CD14-positive monocyte (primary cell): ENCODE data around the gene LRSAM1. TPM values are rescaled to one million over a fixed set of nuclear protein-coding genes. Genes with fewer than 3 reads are reported as not detected.

Experiments used
- DNase-seq, 3 donors: peaks; one replicate each; pipeline ENCODE4 v3.0.0-alpha.2; 2011 to 2022
- H2AFZ ChIP-seq: 2 replicates; pipeline ENCODE4 v1.6.0; 2012; ENCODE audit warnings: mild to moderate bottlenecking, low read depth, low read length, inconsistent platforms; ENCODE audit not compliant: insufficient read depth, poor library complexity, severe bottlenecking
- H3K27ac ChIP-seq, 2 donors: 1 replicate in 1 of 2; 2 replicates in 1 of 2; pipeline ENCODE4 v1.5.1; 2012 to 2013; ENCODE audit warnings: low read length in 2 of 2, control low read depth in 1 of 2, inconsistent platforms in 1 of 2, low read depth in 1 of 2, mild to moderate bottlenecking in 1 of 2
- H3K27me3 ChIP-seq, 2 donors: one replicate each; pipeline versions ENCODE4 v1.6.0 to v1.6.1; 2011 to 2013; ENCODE audit warnings: low read length in 2 of 2; ENCODE audit not compliant: control insufficient read depth in 2 of 2, insufficient read depth in 2 of 2
- H3K36me3 ChIP-seq, 2 donors: replicated peaks in 1 of 2; 1 replicate in 1 of 2; 2 replicates in 1 of 2; pipeline versions ENCODE4 v1.5.1 to v1.6.1; 2012 to 2013; ENCODE audit warnings: low read length in 2 of 2, control low read depth in 1 of 2, inconsistent platforms in 1 of 2, mild to moderate bottlenecking in 1 of 2; ENCODE audit not compliant: insufficient read depth in 2 of 2, control insufficient read depth in 1 of 2
- H3K4me1 ChIP-seq, 2 donors: 1 replicate in 1 of 2; 2 replicates in 1 of 2; pipeline versions ENCODE4 v1.5.1 to v1.6.1; 2012 to 2013; ENCODE audit warnings: low read length in 2 of 2, control low read depth in 1 of 2, inconsistent platforms in 1 of 2, mild to moderate bottlenecking in 1 of 2, moderate library complexity in 1 of 2; ENCODE audit not compliant: insufficient read depth in 2 of 2, control insufficient read depth in 1 of 2
- H3K4me2 ChIP-seq: replicated peaks from 2 replicates; pipeline ENCODE3; 2012; ENCODE audit warnings: low read length, moderate library complexity, mild to moderate bottlenecking; ENCODE audit not compliant: poor library complexity, severe bottlenecking; ENCODE audit errors: extremely low read depth
- H3K4me3 ChIP-seq, 3 experiments: fragments of 200-600 bp in 1 of 3; sonication (generic) in 1 of 3; replicated peaks in 1 of 3; 1 replicate in 2 of 3; 2 replicates in 1 of 3; pipeline ENCODE4 v1.5.1; 2011 to 2013; ENCODE audit warnings: low read length in 3 of 3, mild to moderate bottlenecking in 3 of 3, control low read depth in 2 of 3, low read depth in 2 of 3, inconsistent platforms in 1 of 3, moderate library complexity in 1 of 3
- H3K79me2 ChIP-seq: 2 replicates; pipeline ENCODE4 v1.6.0; 2012; ENCODE audit warnings: mild to moderate bottlenecking, control low read depth, inconsistent platforms, low read length, moderate library complexity; ENCODE audit not compliant: insufficient read depth
- H3K9ac ChIP-seq: 2 replicates; pipeline ENCODE4 v1.6.0; 2017; ENCODE audit warnings: low read length, mild to moderate bottlenecking; ENCODE audit not compliant: insufficient read depth, poor library complexity, severe bottlenecking
- H3K9me3 ChIP-seq, 2 donors: replicated peaks in 1 of 2; 1 replicate in 1 of 2; 2 replicates in 1 of 2; pipeline versions ENCODE4 v1.5.1 to v1.6.1; 2012 to 2013; ENCODE audit warnings: low read length in 2 of 2, control low read depth in 1 of 2; ENCODE audit not compliant: control insufficient read depth in 1 of 2, insufficient read depth in 1 of 2
- H4K20me1 ChIP-seq: 2 replicates; pipeline ENCODE4 v1.6.0; 2012; ENCODE audit warnings: mild to moderate bottlenecking, low read length, control low read depth, moderate library complexity; ENCODE audit not compliant: insufficient read depth
- H3K27ac Mint-ChIP-seq, 7 donors: one replicate each; pipeline ENCODE4 v1.8.0; 2020; ENCODE audit warnings: mild to moderate bottlenecking in 7 of 7, mixed read lengths in 7 of 7, moderate library complexity in 6 of 7, inconsistent platforms in 2 of 7
- H3K27me3 Mint-ChIP-seq, 3 donors: one replicate each; pipeline ENCODE4 v1.8.0; 2021 to 2022; ENCODE audit warnings: low read depth in 3 of 3, mild to moderate bottlenecking in 3 of 3, mixed read lengths in 3 of 3, moderate library complexity in 3 of 3, inconsistent platforms in 1 of 3
- H3K36me3 Mint-ChIP-seq, 2 donors: one replicate each; pipeline ENCODE4 v1.8.0; 2020; ENCODE audit warnings: mixed read lengths in 2 of 2, inconsistent platforms in 1 of 2, mild to moderate bottlenecking in 1 of 2
- H3K4me1 Mint-ChIP-seq: one replicate; pipeline ENCODE4 v1.8.0; 2020; ENCODE audit warnings: mild to moderate bottlenecking, mixed read lengths
- H3K4me3 Mint-ChIP-seq, 2 donors: one replicate each; pipeline ENCODE4 v1.8.0; 2020; ENCODE audit warnings: mild to moderate bottlenecking in 2 of 2, mixed read lengths in 2 of 2, moderate library complexity in 1 of 2
- H3K9me3 Mint-ChIP-seq, 7 donors: one replicate each; pipeline ENCODE4 v1.8.0; 2020 to 2022; ENCODE audit warnings: mixed read lengths in 7 of 7, mild to moderate bottlenecking in 6 of 7, moderate library complexity in 6 of 7, inconsistent platforms in 2 of 7
- WGBS: methylation state at CpG from one replicate; pipeline ENCODE4 v1.1.5; 2013; ENCODE audit warnings: missing lambda C conversion rate; ENCODE audit not compliant: insufficient coverage; 5-methylcytosine and 5-hydroxymethylcytosine counted together
- intact Hi-C, 2 donors: fragments of 100-400 bp; cut with micrococcal nuclease; formaldehyde crosslinking; loops; one replicate each; pipeline versions ENCODE4 v1.15.0 to v1.15.1; 2023
- polyA plus RNA-seq, 3 donors: library from polyadenylated mRNA; depleted of rRNA in 1 of 3; unstranded in 2 of 3; stranded (reverse) in 1 of 3; fragments of 300-500 nt in 2 of 3; fragments of >200 nt in 1 of 3; fragmentation: Illumina TruSeq in 2 of 3; gene quantifications; 1 replicate in 2 of 3; 2 replicates in 1 of 3; pipeline ENCODE4 v1.2.3, GENCODE V29; 2012 to 2021
- TF ChIP-seq, protein P1 (sequence below): fragments of 200-600 bp; IDR thresholded peaks from one replicate; pipeline ENCODE4 v1.8.0; 2022; ENCODE audit warnings: antibody characterized with exemption, mild to moderate bottlenecking

LRSAM1 gene
- polyA plus RNA-seq, 3 donors = 6.0 to 19.8 (median 8.2) TPM

- Histone ChIP-seq H2AFZ (no peak overlapping the region), H3K4me2 (no peak overlapping the region), H3K4me3 (no peak overlapping the region), H3K36me3 (peaks cover 77 to 92% of the 10 kb centered on the region in 2 donors), H3K4me1 (no peaks in the 10 kb centered on the region), H3K79me2 (no peaks in the 10 kb centered on the region), H3K27me3 (no peaks in the 10 kb centered on the region), H3K9ac (no peak overlapping the region), H3K27ac (no peak overlapping the region), H3K9me3 (no peaks in the 10 kb centered on the region), H4K20me1 (no peaks in the 10 kb centered on the region)
- no peak overlapping the region for H3K27ac Mint-ChIP-seq
- DNase-seq = no peak
- intact Hi-C loops = no loop called here
- H3K27me3 Mint-ChIP-seq = no peaks in the 10 kb centered on the region
- TF ChIP-seq, protein P1, sequence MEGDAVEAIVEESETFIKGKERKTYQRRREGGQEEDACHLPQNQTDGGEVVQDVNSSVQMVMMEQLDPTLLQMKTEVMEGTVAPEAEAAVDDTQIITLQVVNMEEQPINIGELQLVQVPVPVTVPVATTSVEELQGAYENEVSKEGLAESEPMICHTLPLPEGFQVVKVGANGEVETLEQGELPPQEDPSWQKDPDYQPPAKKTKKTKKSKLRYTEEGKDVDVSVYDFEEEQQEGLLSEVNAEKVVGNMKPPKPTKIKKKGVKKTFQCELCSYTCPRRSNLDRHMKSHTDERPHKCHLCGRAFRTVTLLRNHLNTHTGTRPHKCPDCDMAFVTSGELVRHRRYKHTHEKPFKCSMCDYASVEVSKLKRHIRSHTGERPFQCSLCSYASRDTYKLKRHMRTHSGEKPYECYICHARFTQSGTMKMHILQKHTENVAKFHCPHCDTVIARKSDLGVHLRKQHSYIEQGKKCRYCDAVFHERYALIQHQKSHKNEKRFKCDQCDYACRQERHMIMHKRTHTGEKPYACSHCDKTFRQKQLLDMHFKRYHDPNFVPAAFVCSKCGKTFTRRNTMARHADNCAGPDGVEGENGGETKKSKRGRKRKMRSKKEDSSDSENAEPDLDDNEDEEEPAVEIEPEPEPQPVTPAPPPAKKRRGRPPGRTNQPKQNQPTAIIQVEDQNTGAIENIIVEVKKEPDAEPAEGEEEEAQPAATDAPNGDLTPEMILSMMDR = no peak
- no peaks in the 10 kb centered on the region for H3K4me1 Mint-ChIP-seq
- no peak overlapping the region for H3K4me3 Mint-ChIP-seq
- 99% methylated on average over 8 of the region's 9 CpGs for WGBS
- no peaks in the 10 kb centered on the region for H3K9me3 Mint-ChIP-seq
- H3K36me3 Mint-ChIP-seq = peaks cover 54 to 82% of the 10 kb centered on the region in 2 donors
Measured at GRCh38 chr9:127494304-127494702, 43.0 kb downstream of the LRSAM1 start.

GRCh38 chr9:127495884-127496555 lies 44.7 kb downstream of the LRSAM1 start:
- Histone ChIP-seq H3K4me1 (no peaks in the 10 kb centered on the region), H3K9me3 (no peaks in the 10 kb centered on the region), H3K27ac (no peak overlapping the region), H3K79me2 (no peaks in the 10 kb centered on the region), H2AFZ (no peak overlapping the region), H3K4me2 (no peak overlapping the region), H3K4me3 (no peak overlapping the region), H3K36me3 (peaks cover 64 to 82% of the 10 kb centered on the region in 2 donors), H4K20me1 (no peaks in the 10 kb centered on the region), H3K27me3 (no peaks in the 10 kb centered on the region), H3K9ac (no peak overlapping the region)
- no peaks in the 10 kb centered on the region for H3K4me1 Mint-ChIP-seq
- H3K4me3 Mint-ChIP-seq = no peak overlapping the region
- no peaks in the 10 kb centered on the region for H3K9me3 Mint-ChIP-seq
- DNase-seq = no peak
- intact Hi-C loops = no loop called here
- no peaks in the 10 kb centered on the region for H3K27me3 Mint-ChIP-seq
- H3K27ac Mint-ChIP-seq = no peak overlapping the region
- WGBS = 98% methylated on average over 13 of the region's 14 CpGs
- TF ChIP-seq, protein P1 = no peak
- peaks cover 44 to 74% of the 10 kb centered on the region in 2 donors for H3K36me3 Mint-ChIP-seq
